CD4-positive, alpha-beta T cell treated with Interleukin-6 for 4 hours (primary cell): ENCODE results near the gene NKD1.

ENCODE experiments used
- DNase-seq: peaks from one replicate; pipeline ENCODE4 v3.0.0-alpha.2; 2020; ENCODE audit warnings: mixed read lengths

Gene NKD1

GRCh38 chr16:50634090-50634489 lies 85.9 kb downstream of the NKD1 start:
- no peak for DNase-seq

- DNase-seq, result no peak
Measured at GRCh38 chr16:50634947-50635346, 86.8 kb downstream of the NKD1 start.

- DNase-seq, result peak; percentile 29
Measured at GRCh38 chr16:50635505-50636392, 87.6 kb downstream of the NKD1 start.

GRCh38 chr16:50636753-50637374 lies 88.7 kb downstream of the NKD1 start:
- DNase-seq, result no peak

GRCh38 chr16:50637716-50638602 lies 89.8 kb downstream of the NKD1 start:
- DNase-seq, result no peak

GRCh38 chr16:50638816-50639670 lies 90.8 kb downstream of the NKD1 start:
- DNase-seq, result no peak

GRCh38 chr16:50640391-50640790 lies 92.2 kb downstream of the NKD1 start:
- DNase-seq, result no peak

- no peak for DNase-seq
Measured at GRCh38 chr16:50640919-50641817, 93.0 kb downstream of the NKD1 start.

GRCh38 chr16:50641818-50642187 lies 93.6 kb downstream of the NKD1 start:
- DNase-seq, result no peak

- DNase-seq, result no peak
Measured at GRCh38 chr16:50642349-50642748, 94.2 kb downstream of the NKD1 start.

GRCh38 chr16:50643192-50643591 lies 95.0 kb downstream of the NKD1 start:
- no peak for DNase-seq

- no peak for DNase-seq
Measured at GRCh38 chr16:50644245-50644644, 96.0 kb downstream of the NKD1 start.

GRCh38 chr16:50644729-50645128 lies 96.5 kb downstream of the NKD1 start:
- peak; percentile 63 for DNase-seq

- no peak for DNase-seq
Measured at GRCh38 chr16:50645563-50646220, 97.5 kb downstream of the NKD1 start.

GRCh38 chr16:50646345-50646744 lies 98.1 kb downstream of the NKD1 start:
- DNase-seq, result no peak

GRCh38 chr16:50651835-50652438 lies 103.7 kb downstream of the NKD1 start:
- DNase-seq, result no peak

GRCh38 chr16:50652836-50653425 lies 104.7 kb downstream of the NKD1 start:
- no peak for DNase-seq

- no peak for DNase-seq
Measured at GRCh38 chr16:50653633-50654519, 105.7 kb downstream of the NKD1 start.

- no peak for DNase-seq
Measured at GRCh38 chr16:50655558-50656055, 107.4 kb downstream of the NKD1 start.
